ENCODE results near the gene RAP1GAP2.

The RAP1GAP2 gene

GRCh38 chr17:2962729-2963128, 166.5 kb downstream of the RAP1GAP2 start:
- TF ChIP-seq CTCF (IDR thresholded peaks at IDR 0.05; ENCODE audit: borderline replicate concordance, control extremely low read depth, extremely low read depth, insufficient read depth, missing control alignments), result no peak

GRCh38 chr17:2963332-2964027, 167.2 kb downstream of the RAP1GAP2 start:
- in situ Hi-C loops (cut with MboI; ENCODE audit: low sequenced_read_pairs, unreplicated experiment), result no loop called here
- no peak for TF ChIP-seq CTCF (IDR thresholded peaks at IDR 0.05; ENCODE audit: borderline replicate concordance, control extremely low read depth, extremely low read depth, insufficient read depth, missing control alignments)
- DNase-seq (ENCODE audit: low spot score), result no peak

More at GRCh38 chr17:2962729-2963128, 166.5 kb downstream of the RAP1GAP2 start:
- in situ Hi-C loops (cut with MboI; ENCODE audit: low sequenced_read_pairs, unreplicated experiment), result no loop called here
- DNase-seq (ENCODE audit: low spot score), result no peak

GRCh38 chr17:2964028-2964356, 167.8 kb downstream of the RAP1GAP2 start:
- TF ChIP-seq CTCF (IDR thresholded peaks at IDR 0.05; ENCODE audit: borderline replicate concordance, control extremely low read depth, extremely low read depth, insufficient read depth, missing control alignments), result no peak
- in situ Hi-C loops (cut with MboI; ENCODE audit: low sequenced_read_pairs, unreplicated experiment), result no loop called here
- DNase-seq (ENCODE audit: low spot score), result no peak

GRCh38 chr17:2964370-2964769, 168.1 kb downstream of the RAP1GAP2 start:
- in situ Hi-C loops (cut with MboI; ENCODE audit: low sequenced_read_pairs, unreplicated experiment), result no loop called here
- TF ChIP-seq CTCF (IDR thresholded peaks at IDR 0.05; ENCODE audit: borderline replicate concordance, control extremely low read depth, extremely low read depth, insufficient read depth, missing control alignments), result no peak
- no peak for DNase-seq (ENCODE audit: low spot score)

GRCh38 chr17:2964831-2965230, 168.6 kb downstream of the RAP1GAP2 start:
- DNase-seq (ENCODE audit: low spot score), result no peak
- no peak for TF ChIP-seq CTCF (IDR thresholded peaks at IDR 0.05; ENCODE audit: borderline replicate concordance, control extremely low read depth, extremely low read depth, insufficient read depth, missing control alignments)
- in situ Hi-C loops (cut with MboI; ENCODE audit: low sequenced_read_pairs, unreplicated experiment), result no loop called here

- in situ Hi-C loops (cut with MboI; ENCODE audit: low sequenced_read_pairs, unreplicated experiment), result no loop called here
- DNase-seq (ENCODE audit: low spot score), result no peak
- no peak for TF ChIP-seq CTCF (IDR thresholded peaks at IDR 0.05; ENCODE audit: borderline replicate concordance, control extremely low read depth, extremely low read depth, insufficient read depth, missing control alignments)
These were observed 169.7 kb downstream of the RAP1GAP2 start for GRCh38 chr17:2965621-2966595.
